Esophagus squamous epithelium (tissue), 5 donors: Measurements from ENCODE around the gene AHRR. TPM values are rescaled to one million over a fixed set of nuclear protein-coding genes. Genes with fewer than 3 reads are reported as not detected.

Experiments used
- DNase-seq: peaks from one replicate; lab custom pipeline; 2025; lab: John Stamatoyannopoulos, UW
- H3K27ac ChIP-seq, 4 donors: fragments of 200-600 bp; sonication (generic); one replicate each; pipeline ENCODE4 v1.5.1; 2016 to 2019; ENCODE audit warnings: mild to moderate bottlenecking in 1 of 4
- H3K27me3 ChIP-seq, 4 donors: fragments of 200-600 bp; sonication (generic); 1 replicate in 3 of 4; 2 replicates in 1 of 4; pipeline versions ENCODE4 v1.5.1 to v1.6.0; 2017 to 2021; ENCODE audit warnings: antibody characterized with exemption in 1 of 4
- H3K36me3 ChIP-seq, 3 donors: fragments of 200-600 bp; sonication (generic); one replicate each; pipeline ENCODE4 v1.5.1; 2016 to 2019
- H3K4me1 ChIP-seq, 3 donors: fragments of 200-600 bp; sonication (generic); one replicate each; pipeline ENCODE4 v1.5.1; 2017 to 2019
- H3K4me3 ChIP-seq, 4 donors: fragments of 200-600 bp; sonication (generic); 1 replicate in 3 of 4; 2 replicates in 1 of 4; pipeline ENCODE4 v1.5.1; 2016 to 2019; ENCODE audit warnings: mild to moderate bottlenecking in 2 of 4, moderate library complexity in 1 of 4
- H3K9me3 ChIP-seq, 3 donors: fragments of 200-600 bp; sonication (generic); one replicate each; pipeline ENCODE4 v1.5.1; 2016 to 2019
- CTCF ChIP-seq, 6 experiments: fragments of 450-650 bp in 4 of 6; fragments of 200-600 bp in 2 of 6; sonication (generic) in 2 of 6; IDR thresholded peaks; one replicate each; pipeline ENCODE4 v1.5.1; 2016 to 2019; ENCODE audit warnings: antibody characterized with exemption in 6 of 6, mild to moderate bottlenecking in 4 of 6, moderate library complexity in 4 of 6
- POLR2A ChIP-seq, 4 donors: fragments of 450-650 bp; IDR thresholded peaks; one replicate each; pipeline ENCODE4 v1.6.1; 2017; ENCODE audit warnings: antibody characterized with exemption in 4 of 4, mild to moderate bottlenecking in 4 of 4, moderate library complexity in 3 of 4
- WGBS, 2 donors: methylation state at CpG; one replicate each; pipeline ENCODE4 v1.1.5; 2018; 5-methylcytosine and 5-hydroxymethylcytosine counted together
- intact Hi-C: fragments of 100-400 bp; cut with DNase I; formaldehyde crosslinking; loops from one replicate; pipeline ENCODE4 v1.15.0; 2022
- total RNA-seq, 4 donors: library from RNA; depleted of rRNA; stranded (reverse); fragments of >200 nt; gene quantifications; one replicate each; pipeline ENCODE4 v1.1.0, GENCODE V29; 2016
- donor health status: DM: yes; HTN: yes; CAD: no.

The AHRR gene
- total RNA-seq, 4 donors from 2014 or later, result 0.66 to 1.5 (median 1.1) TPM

- TF ChIP-seq CTCF (IDR thresholded peaks at IDR 0.05) (no peak), POLR2A (IDR thresholded peaks at IDR 0.05) (no peak)
- Histone ChIP-seq H3K36me3 (no peaks in the 10 kb centered on the region), H3K27me3 (peaks cover 0 to 46% (median 0%) of the 10 kb centered on the region in 4 donors), H3K27ac (no peak overlapping the region), H3K9me3 (no peaks in the 10 kb centered on the region), H3K4me3 (no peak overlapping the region), H3K4me1 (peaks cover 3 to 30% (median 4%) of the 10 kb centered on the region in 3 donors)
- intact Hi-C loops, result no loop called here
- 92 to 97% methylated on average over 5 to 6 of the region's 12 CpGs for WGBS, 2 donors
- DNase-seq, result no peak
These were observed 55.3 kb downstream of the AHRR start for GRCh38 chr5:376799-377325.

- no peaks in the 10 kb centered on the region for H3K9me3 ChIP-seq
- intact Hi-C loops, result no loop called here
- no peak overlapping the region for H3K4me3 ChIP-seq
- H3K4me1 ChIP-seq, result peaks cover 0 to 24% (median 4%) of the 10 kb centered on the region in 3 donors
- no peak for DNase-seq
- H3K27ac ChIP-seq, result no peak overlapping the region
- peaks cover 0 to 40% (median 0%) of the 10 kb centered on the region in 4 donors for H3K27me3 ChIP-seq
- WGBS, 2 donors, result 96 to 100% methylated on average over 3 to 6 of the region's 10 CpGs
- TF ChIP-seq POLR2A (IDR thresholded peaks at IDR 0.05) (no peak), CTCF (IDR thresholded peaks at IDR 0.05) (no peak)
- no peaks in the 10 kb centered on the region for H3K36me3 ChIP-seq
These were observed 55.9 kb downstream of the AHRR start for GRCh38 chr5:377326-377981.

- H3K27ac ChIP-seq, result no peak overlapping the region
- intact Hi-C loops, result no loop called here
- no peaks in the 10 kb centered on the region for H3K9me3 ChIP-seq
- H3K36me3 ChIP-seq, result no peaks in the 10 kb centered on the region
- WGBS, 2 donors, result 62 to 74% methylated on average over 6 to 7 of the region's 8 CpGs
- peaks cover 0 to 15% (median 4%) of the 10 kb centered on the region in 3 donors for H3K4me1 ChIP-seq
- peaks cover 0 to 31% (median 0%) of the 10 kb centered on the region in 4 donors for H3K27me3 ChIP-seq
- TF ChIP-seq CTCF (IDR thresholded peaks at IDR 0.05) (no peak), POLR2A (IDR thresholded peaks at IDR 0.05) (no peak)
- no peak overlapping the region for H3K4me3 ChIP-seq
- no peak for DNase-seq
These were observed 56.9 kb downstream of the AHRR start for GRCh38 chr5:378301-378891.

GRCh38 chr5:378976-379742 is 57.6 kb downstream of the AHRR start:
- H3K9me3 ChIP-seq, result no peaks in the 10 kb centered on the region
- no peak overlapping the region for H3K4me3 ChIP-seq
- H3K4me1 ChIP-seq, result peaks cover 0 to 7% (median 2%) of the 10 kb centered on the region in 3 donors
- H3K27ac ChIP-seq, result no peak overlapping the region
- H3K27me3 ChIP-seq, result peaks cover 0 to 23% (median 0%) of the 10 kb centered on the region in 4 donors
- intact Hi-C loops, result no loop called here
- DNase-seq, result no peak
- TF ChIP-seq POLR2A (IDR thresholded peaks at IDR 0.05), result no peak
- TF ChIP-seq CTCF (IDR thresholded peaks at IDR 0.05), result no peak
- no peaks in the 10 kb centered on the region for H3K36me3 ChIP-seq
- 77 to 83% methylated on average over 13 to 16 of the region's 16 CpGs for WGBS, 2 donors
